RWPE1 (cell line): ENCODE measurements around the gene TENT5D.

Experiments used
- CTCF ChIA-PET: fragments of 350-600 bp; sonication (Branson Sonifier 250); formaldehyde crosslinking; extraction: SDS; loops from one replicate; lab custom pipeline; 2021; lab: Yijun Ruan, JAX
- POLR2A ChIA-PET: fragments of 400-600 bp; formaldehyde crosslinking; extraction: SDS; loops from one replicate; lab custom pipeline; 2020; ENCODE audit warnings: antibody characterized with exemption; ENCODE audit not compliant: low non-redundant PET; lab: Yijun Ruan, JAX
- DNase-seq: peaks from one replicate; pipeline ENCODE4 v3.0.0; 2012; ENCODE audit warnings: low spot score
- H3K27ac ChIP-seq: fragments of 450-650 bp; 2 replicates; pipeline ENCODE4 v1.5.1; 2017
- TF ChIP-seq, protein P1 (sequence below): fragments of 450-650 bp; conservative IDR thresholded peaks from 2 replicates; pipeline ENCODE4 v1.5.1; 2017; ENCODE audit warnings: low read depth, mild to moderate bottlenecking

Gene TENT5D

DNA sequence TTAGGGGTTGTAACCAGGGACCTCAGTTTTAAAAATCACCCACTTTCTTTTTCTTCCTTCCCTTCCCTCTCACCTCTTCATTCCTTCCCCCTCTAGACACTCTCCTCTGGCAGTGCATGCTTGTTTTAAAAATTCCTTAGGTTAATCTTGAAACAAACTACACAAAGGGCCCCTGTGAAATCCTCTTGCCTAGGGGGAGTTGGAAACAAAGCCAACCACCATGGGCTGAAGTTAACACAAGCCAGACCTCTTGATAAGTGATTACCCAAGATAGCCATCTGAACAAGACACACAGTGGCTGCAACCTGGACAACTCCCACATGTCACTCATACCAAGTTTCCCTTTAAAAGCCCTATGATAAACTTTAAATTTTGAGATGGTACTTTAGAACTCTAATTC lies 68.9 kb downstream of the TENT5D start:
- DNase-seq = no peak
- POLR2A ChIA-PET = no interaction called here
- CTCF ChIA-PET = no interaction called here
- TF ChIP-seq, protein P1, sequence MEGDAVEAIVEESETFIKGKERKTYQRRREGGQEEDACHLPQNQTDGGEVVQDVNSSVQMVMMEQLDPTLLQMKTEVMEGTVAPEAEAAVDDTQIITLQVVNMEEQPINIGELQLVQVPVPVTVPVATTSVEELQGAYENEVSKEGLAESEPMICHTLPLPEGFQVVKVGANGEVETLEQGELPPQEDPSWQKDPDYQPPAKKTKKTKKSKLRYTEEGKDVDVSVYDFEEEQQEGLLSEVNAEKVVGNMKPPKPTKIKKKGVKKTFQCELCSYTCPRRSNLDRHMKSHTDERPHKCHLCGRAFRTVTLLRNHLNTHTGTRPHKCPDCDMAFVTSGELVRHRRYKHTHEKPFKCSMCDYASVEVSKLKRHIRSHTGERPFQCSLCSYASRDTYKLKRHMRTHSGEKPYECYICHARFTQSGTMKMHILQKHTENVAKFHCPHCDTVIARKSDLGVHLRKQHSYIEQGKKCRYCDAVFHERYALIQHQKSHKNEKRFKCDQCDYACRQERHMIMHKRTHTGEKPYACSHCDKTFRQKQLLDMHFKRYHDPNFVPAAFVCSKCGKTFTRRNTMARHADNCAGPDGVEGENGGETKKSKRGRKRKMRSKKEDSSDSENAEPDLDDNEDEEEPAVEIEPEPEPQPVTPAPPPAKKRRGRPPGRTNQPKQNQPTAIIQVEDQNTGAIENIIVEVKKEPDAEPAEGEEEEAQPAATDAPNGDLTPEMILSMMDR = no peak
- no peak overlapping the region for H3K27ac ChIP-seq
